AG04450 (cell line): Measurements from ENCODE around the gene CABLES1. TPM values are rescaled to one million over a fixed set of nuclear protein-coding genes. Genes with fewer than 3 reads are reported as not detected.

Experiments
- CTCF ChIA-PET: fragments of 300-600, 350-600 bp; formaldehyde crosslinking; extraction: SDS; loops from one replicate; lab custom pipeline; 2022; ENCODE audit warnings: antibody characterized with exemption, inconsistent platforms; lab: Charles Lee
- POLR2A ChIA-PET: fragments of 350-600 bp; formaldehyde crosslinking; extraction: SDS; loops from one replicate; lab custom pipeline; 2021; ENCODE audit warnings: antibody characterized with exemption, inconsistent platforms; lab: Yijun Ruan, JAX
- DNase-seq: peaks from one replicate; pipeline ENCODE4 v3.0.0-alpha.2; 2011; ENCODE audit warnings: low read depth, low spot score
- H3K27ac ChIP-seq: one replicate; pipeline ENCODE4 v1.5.1; 2012; ENCODE audit warnings: low read depth, low read length, control low read depth
- H3K27me3 ChIP-seq: one replicate; pipeline ENCODE4 v1.6.0; 2012; ENCODE audit warnings: low read length; ENCODE audit not compliant: control insufficient read depth, insufficient read depth
- H3K4me3 ChIP-seq: 2 replicates; pipeline ENCODE4 v1.5.1; 2011; ENCODE audit warnings: mild to moderate bottlenecking, low read depth, low read length, control low read depth
- H3K9me3 ChIP-seq: 2 replicates; pipeline ENCODE4 v1.5.1; 2012; ENCODE audit warnings: low read length; ENCODE audit not compliant: control insufficient read depth, insufficient read depth
- polyA plus RNA-seq: library from polyadenylated mRNA; depleted of rRNA; stranded (reverse); fragments of >200 nt; gene quantifications from 2 replicates; pipeline ENCODE4 v1.2.3, GENCODE V29; 2011
- TF ChIP-seq, protein P1 (sequence below): IDR thresholded peaks from 2 replicates; pipeline ENCODE4 v1.5.1; 2011; ENCODE audit warnings: low read depth, low read length, control low read depth, inconsistent platforms

The CABLES1 gene
- polyA plus RNA-seq, 1 experiment, result 29.6 TPM

DNA sequence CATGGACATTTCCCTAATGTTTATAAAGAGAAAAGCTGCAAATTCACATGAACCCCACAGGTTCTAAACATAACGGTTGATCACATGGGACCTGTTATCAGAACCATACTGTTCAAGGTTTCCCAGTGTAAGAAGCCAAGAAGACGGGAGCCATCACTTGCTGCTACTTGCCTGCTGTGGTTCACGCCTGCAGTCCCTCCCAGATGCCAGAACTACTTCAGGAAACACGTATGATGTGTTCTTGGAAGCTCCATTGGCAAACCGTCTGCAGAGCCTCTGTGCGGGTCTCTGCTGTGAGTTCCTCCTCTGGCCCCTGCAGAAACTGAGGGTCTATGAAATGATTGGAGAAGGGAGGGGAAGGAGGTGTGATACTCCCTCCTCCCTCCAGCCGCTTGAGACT is 75.2 kb downstream of the CABLES1 start:
- ChIA-PET CTCF (no interaction called here), POLR2A (interaction anchor here (0.6 kb wide), 1 partner anchor 14 kb away, joined by 5 read pairs; no protein-coding TSS in a partner anchor)
- TF ChIP-seq, protein P1, sequence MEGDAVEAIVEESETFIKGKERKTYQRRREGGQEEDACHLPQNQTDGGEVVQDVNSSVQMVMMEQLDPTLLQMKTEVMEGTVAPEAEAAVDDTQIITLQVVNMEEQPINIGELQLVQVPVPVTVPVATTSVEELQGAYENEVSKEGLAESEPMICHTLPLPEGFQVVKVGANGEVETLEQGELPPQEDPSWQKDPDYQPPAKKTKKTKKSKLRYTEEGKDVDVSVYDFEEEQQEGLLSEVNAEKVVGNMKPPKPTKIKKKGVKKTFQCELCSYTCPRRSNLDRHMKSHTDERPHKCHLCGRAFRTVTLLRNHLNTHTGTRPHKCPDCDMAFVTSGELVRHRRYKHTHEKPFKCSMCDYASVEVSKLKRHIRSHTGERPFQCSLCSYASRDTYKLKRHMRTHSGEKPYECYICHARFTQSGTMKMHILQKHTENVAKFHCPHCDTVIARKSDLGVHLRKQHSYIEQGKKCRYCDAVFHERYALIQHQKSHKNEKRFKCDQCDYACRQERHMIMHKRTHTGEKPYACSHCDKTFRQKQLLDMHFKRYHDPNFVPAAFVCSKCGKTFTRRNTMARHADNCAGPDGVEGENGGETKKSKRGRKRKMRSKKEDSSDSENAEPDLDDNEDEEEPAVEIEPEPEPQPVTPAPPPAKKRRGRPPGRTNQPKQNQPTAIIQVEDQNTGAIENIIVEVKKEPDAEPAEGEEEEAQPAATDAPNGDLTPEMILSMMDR, result no peak

DNA sequence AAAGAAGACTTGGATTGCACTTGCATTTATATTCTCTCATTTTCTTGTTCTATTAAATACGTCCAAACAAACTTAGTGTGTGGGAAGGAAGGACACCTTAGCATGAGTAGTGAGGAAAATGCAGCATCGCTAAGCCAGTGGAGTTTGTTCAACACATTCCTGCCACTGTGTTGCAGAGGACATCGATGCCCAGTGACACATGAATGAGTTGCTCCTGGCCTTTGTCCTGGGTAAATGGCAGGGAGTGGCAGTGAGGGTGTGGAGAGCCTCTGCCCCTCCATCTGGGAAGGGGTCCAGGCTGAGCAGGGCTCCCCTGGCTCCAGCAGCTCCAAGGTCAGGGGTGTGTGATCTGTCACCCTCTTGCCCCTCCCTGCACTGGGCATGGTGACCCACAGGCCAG is 75.9 kb downstream of the CABLES1 start:
- no peak overlapping the region for H3K4me3 ChIP-seq
- TF ChIP-seq, protein P1, result no peak
- ChIA-PET CTCF (no interaction called here), POLR2A (no interaction called here)
- no peak for DNase-seq
- H3K27me3 ChIP-seq, result no peaks in the 10 kb centered on the region
- peaks cover 11% of the 10 kb centered on the region for H3K9me3 ChIP-seq
- H3K27ac ChIP-seq, result no peak overlapping the region

More for the DNA sequence above, 75.2 kb downstream of the CABLES1 start:
- Histone ChIP-seq H3K9me3 (peaks cover 11% of the 10 kb centered on the region), H3K27ac (no peak overlapping the region), H3K4me3 (no peak overlapping the region), H3K27me3 (no peaks in the 10 kb centered on the region)
- DNase-seq, result no peak

DNA sequence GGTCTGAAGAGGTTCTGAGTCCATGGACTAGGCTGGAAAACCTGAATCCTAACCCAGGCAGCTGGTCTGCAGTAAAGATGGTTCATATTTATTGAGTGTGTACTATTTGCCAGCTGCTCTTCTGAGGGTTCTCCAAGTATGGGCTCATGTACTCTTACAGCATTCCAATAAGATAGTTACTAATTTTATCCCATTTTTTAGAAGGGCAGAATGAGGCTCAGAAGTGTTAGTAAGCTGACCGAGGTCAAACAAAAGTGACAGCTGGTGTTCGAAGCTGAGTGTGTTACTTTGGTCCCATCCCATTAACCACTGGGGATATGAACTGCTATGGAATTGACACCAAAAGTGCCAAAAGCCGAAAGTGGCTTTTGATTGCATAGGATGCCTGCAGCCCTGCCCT is 76.9 kb downstream of the CABLES1 start:
- no peaks in the 10 kb centered on the region for H3K27me3 ChIP-seq
- no peak overlapping the region for H3K4me3 ChIP-seq
- CTCF ChIA-PET, result interaction anchor here (1.8 kb wide), 1 partner anchor 167 kb away, joined by 4 read pairs; no protein-coding TSS in a partner anchor
- POLR2A ChIA-PET, result no interaction called here
- H3K9me3 ChIP-seq, result peaks cover 11% of the 10 kb centered on the region
- H3K27ac ChIP-seq, result no peak overlapping the region
- TF ChIP-seq, protein P1, result no peak
- no peak for DNase-seq

DNA sequence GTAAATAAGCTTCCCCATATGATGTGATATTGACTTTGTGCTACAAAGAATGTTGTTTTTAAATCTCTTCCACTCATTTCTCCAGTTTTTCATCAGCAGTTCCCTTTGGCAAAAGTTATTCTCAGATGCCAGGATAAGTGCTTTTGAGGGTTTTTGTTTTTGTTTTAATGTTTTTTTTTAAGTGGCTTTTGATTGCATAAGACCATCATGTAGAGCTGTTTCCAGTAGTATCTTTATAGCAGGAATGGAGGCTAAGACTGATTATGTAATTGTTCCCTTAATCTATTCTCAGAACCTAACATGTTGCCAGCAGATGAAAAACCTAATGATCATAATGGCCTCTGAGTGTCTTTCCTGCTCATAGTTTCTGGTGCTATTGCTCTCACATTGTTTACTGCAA is 77.9 kb downstream of the CABLES1 start:
- H3K27ac ChIP-seq, result no peak overlapping the region
- ChIA-PET CTCF (interaction anchor here (1.8 kb wide), 1 partner anchor 166 kb away, joined by 4 read pairs; no protein-coding TSS in a partner anchor), POLR2A (no interaction called here)
- TF ChIP-seq, protein P1, result no peak
- H3K27me3 ChIP-seq, result no peaks in the 10 kb centered on the region
- H3K9me3 ChIP-seq, result peaks cover 7% of the 10 kb centered on the region
- no peak overlapping the region for H3K4me3 ChIP-seq
- no peak for DNase-seq

DNA sequence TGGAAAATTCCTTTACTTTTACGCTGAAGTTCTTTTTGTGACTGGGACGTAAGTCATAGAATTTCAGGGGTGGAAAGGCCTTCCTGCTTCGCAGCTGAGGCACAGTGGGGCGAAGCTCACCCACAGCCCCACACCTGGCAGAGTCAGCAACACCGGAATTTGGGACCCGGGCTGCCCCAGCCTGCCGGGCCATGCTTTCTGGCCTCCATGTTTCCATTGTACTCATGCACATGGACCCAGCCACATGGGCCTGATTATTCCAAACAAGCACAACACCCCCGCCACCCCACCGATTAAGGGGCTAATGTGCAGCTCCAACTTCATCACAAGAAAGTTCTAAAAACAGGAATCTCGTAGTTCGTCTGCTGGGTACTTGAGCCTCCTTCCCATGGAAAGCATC is 82.5 kb downstream of the CABLES1 start:
- TF ChIP-seq, protein P1, result no peak
- CTCF ChIA-PET, result no interaction called here
- H3K27ac ChIP-seq, result no peak overlapping the region
- no peaks in the 10 kb centered on the region for H3K27me3 ChIP-seq
- no peak for DNase-seq
- POLR2A ChIA-PET, result no interaction called here
- H3K4me3 ChIP-seq, result no peak overlapping the region
- no peaks in the 10 kb centered on the region for H3K9me3 ChIP-seq
